ENCODE measurements around the gene SETBP1. TPM values are rescaled to one million over a fixed set of nuclear protein-coding genes. Genes with fewer than 3 reads are reported as not detected.

Gene SETBP1
- total RNA-seq, 1 experiment from 2014 or later = 11.9 TPM

- H3K36me3 ChIP-seq = no peaks in the 10 kb centered on the region
- no peak overlapping the region for H3K4me3 ChIP-seq
- no peaks in the 10 kb centered on the region for H3K4me1 ChIP-seq
- no peaks in the 10 kb centered on the region; the same call in 1 of the 2 replicates for H3K9me3 ChIP-seq (replicated peaks)
- DNase-seq = no peak
- no peak overlapping the region for H3K27ac ChIP-seq
- H3K27me3 ChIP-seq = no peaks in the 10 kb centered on the region
These were observed 242.3 kb downstream of the SETBP1 start for GRCh38 chr18:44922968-44923367.

GRCh38 chr18:44924785-44925499 lies 244.3 kb downstream of the SETBP1 start:
- Histone ChIP-seq H3K4me1 (no peaks in the 10 kb centered on the region), H3K27ac (no peak overlapping the region), H3K9me3 (replicated peaks) (no peaks in the 10 kb centered on the region; the same call in 1 of the 2 replicates), H3K27me3 (no peaks in the 10 kb centered on the region), H3K36me3 (no peaks in the 10 kb centered on the region), H3K4me3 (no peak overlapping the region)
- no peak for DNase-seq

- H3K4me1 ChIP-seq = no peaks in the 10 kb centered on the region
- no peaks in the 10 kb centered on the region for H3K36me3 ChIP-seq
- H3K27ac ChIP-seq = no peak overlapping the region
- DNase-seq = no peak
- H3K4me3 ChIP-seq = no peak overlapping the region
- H3K9me3 ChIP-seq (replicated peaks) = no peaks in the 10 kb centered on the region; the same call in 1 of the 2 replicates
- no peaks in the 10 kb centered on the region for H3K27me3 ChIP-seq
These were observed 246.6 kb downstream of the SETBP1 start for GRCh38 chr18:44927127-44927849.

- Histone ChIP-seq H3K27ac (no peak overlapping the region), H3K4me1 (no peaks in the 10 kb centered on the region), H3K9me3 (replicated peaks) (no peaks in the 10 kb centered on the region), H3K27me3 (no peaks in the 10 kb centered on the region), H3K36me3 (no peaks in the 10 kb centered on the region), H3K4me3 (no peak overlapping the region)
- DNase-seq = no peak
These were observed 254.2 kb downstream of the SETBP1 start for GRCh38 chr18:44934901-44935300.

GRCh38 chr18:44935455-44935854 lies 254.8 kb downstream of the SETBP1 start:
- H3K9me3 ChIP-seq (replicated peaks) = no peaks in the 10 kb centered on the region

GRCh38 chr18:44936485-44936884 lies 255.8 kb downstream of the SETBP1 start:
- Histone ChIP-seq H3K4me3 (no peak overlapping the region), H3K27me3 (no peaks in the 10 kb centered on the region), H3K27ac (no peak overlapping the region), H3K9me3 (replicated peaks) (no peaks in the 10 kb centered on the region), H3K4me1 (no peaks in the 10 kb centered on the region), H3K36me3 (no peaks in the 10 kb centered on the region)
- no peak for DNase-seq

More at GRCh38 chr18:44935455-44935854, 254.8 kb downstream of the SETBP1 start:
- no peak overlapping the region for H3K4me3 ChIP-seq
- no peaks in the 10 kb centered on the region for H3K36me3 ChIP-seq
- no peaks in the 10 kb centered on the region for H3K27me3 ChIP-seq
- no peak for DNase-seq
- H3K4me1 ChIP-seq = no peaks in the 10 kb centered on the region
- H3K27ac ChIP-seq = no peak overlapping the region

- no peaks in the 10 kb centered on the region for H3K36me3 ChIP-seq
These were observed 257.5 kb downstream of the SETBP1 start for GRCh38 chr18:44937960-44938719.

GRCh38 chr18:44938720-44939665 lies 258.3 kb downstream of the SETBP1 start:
- Histone ChIP-seq H3K9me3 (replicated peaks) (no peaks in the 10 kb centered on the region), H3K27ac (no peak overlapping the region), H3K4me1 (no peaks in the 10 kb centered on the region), H3K36me3 (no peaks in the 10 kb centered on the region), H3K4me3 (no peak overlapping the region), H3K27me3 (no peaks in the 10 kb centered on the region)
- no peak for DNase-seq

More at GRCh38 chr18:44937960-44938719, 257.5 kb downstream of the SETBP1 start:
- no peak for DNase-seq
- Histone ChIP-seq H3K27me3 (no peaks in the 10 kb centered on the region), H3K4me3 (no peak overlapping the region), H3K4me1 (no peaks in the 10 kb centered on the region), H3K9me3 (replicated peaks) (no peaks in the 10 kb centered on the region), H3K27ac (no peak overlapping the region)

GRCh38 chr18:44941516-44941915 lies 260.8 kb downstream of the SETBP1 start:
- no peaks in the 10 kb centered on the region for H3K27me3 ChIP-seq
- no peaks in the 10 kb centered on the region; the same call in 1 of the 2 replicates for H3K4me1 ChIP-seq
- H3K9me3 ChIP-seq (replicated peaks) = no peaks in the 10 kb centered on the region
- DNase-seq = no peak
- no peak overlapping the region for H3K27ac ChIP-seq
- no peaks in the 10 kb centered on the region for H3K36me3 ChIP-seq
- H3K4me3 ChIP-seq = no peak overlapping the region

GRCh38 chr18:44942073-44942472 lies 261.4 kb downstream of the SETBP1 start:
- H3K27me3 ChIP-seq = no peaks in the 10 kb centered on the region
- H3K36me3 ChIP-seq = no peaks in the 10 kb centered on the region
- no peaks in the 10 kb centered on the region; the same call in 1 of the 2 replicates for H3K4me1 ChIP-seq
- no peak for DNase-seq
- H3K4me3 ChIP-seq = no peak overlapping the region
- H3K27ac ChIP-seq = no peak overlapping the region
- no peaks in the 10 kb centered on the region for H3K9me3 ChIP-seq (replicated peaks)

GRCh38 chr18:44943311-44943881 lies 262.7 kb downstream of the SETBP1 start:
- Histone ChIP-seq H3K4me3 (no peak overlapping the region), H3K27me3 (no peaks in the 10 kb centered on the region), H3K9me3 (replicated peaks) (no peaks in the 10 kb centered on the region), H3K36me3 (no peaks in the 10 kb centered on the region), H3K4me1 (no peaks in the 10 kb centered on the region; the same call in 1 of the 2 replicates), H3K27ac (no peak overlapping the region)
- DNase-seq = peak; percentile 48 to 53

GRCh38 chr18:44944461-44944860 lies 263.8 kb downstream of the SETBP1 start:
- no peak overlapping the region for H3K4me3 ChIP-seq

GRCh38 chr18:44945888-44946401 lies 265.3 kb downstream of the SETBP1 start:
- H3K4me1 ChIP-seq = no peaks in the 10 kb centered on the region; the same call in 1 of the 2 replicates
- no peaks in the 10 kb centered on the region for H3K27me3 ChIP-seq

More at GRCh38 chr18:44944461-44944860, 263.8 kb downstream of the SETBP1 start:
- DNase-seq = no peak
- no peaks in the 10 kb centered on the region for H3K9me3 ChIP-seq (replicated peaks)
- H3K27me3 ChIP-seq = no peaks in the 10 kb centered on the region
- no peaks in the 10 kb centered on the region; the same call in 1 of the 2 replicates for H3K4me1 ChIP-seq
- H3K36me3 ChIP-seq = no peaks in the 10 kb centered on the region
- no peak overlapping the region for H3K27ac ChIP-seq

More at GRCh38 chr18:44945888-44946401, 265.3 kb downstream of the SETBP1 start:
- Histone ChIP-seq H3K4me3 (no peak overlapping the region), H3K9me3 (replicated peaks) (no peaks in the 10 kb centered on the region), H3K36me3 (0 out of 2 replicates have a peak, but pooled peaks cover 2% of the 10 kb centered on the region), H3K27ac (no peak overlapping the region)
- no peak for DNase-seq
